Stomach (tissue), 4 donors: ENCODE data around the gene KIFC3.

Experiments
- CTCF ChIP-seq, 7 experiments: fragments of 450-650 bp in 4 of 7; fragments of 200-600 bp in 3 of 7; sonication (generic) in 3 of 7; IDR thresholded peaks; one replicate each; pipeline ENCODE4 v1.5.1; 2016 to 2019; ENCODE audit warnings: antibody characterized with exemption in 7 of 7, control low read depth in 2 of 7, mild to moderate bottlenecking in 1 of 7
- POLR2A ChIP-seq, 4 donors: fragments of 450-650 bp; IDR thresholded peaks; one replicate each; pipeline ENCODE4 v1.6.1; 2016; ENCODE audit warnings: antibody characterized with exemption in 4 of 4, control low read depth in 2 of 4, mild to moderate bottlenecking in 1 of 4, moderate library complexity in 1 of 4

GRCh38 chr16:57765160-57765728 lies 37.0 kb downstream of the KIFC3 start:
- TF ChIP-seq CTCF (IDR thresholded peaks at IDR 0.05) (no peak), POLR2A (IDR thresholded peaks at IDR 0.05) (no peak)
